ENCODE results near the gene G0S2. TPM values are rescaled to one million over a fixed set of nuclear protein-coding genes. Genes with fewer than 3 reads are reported as not detected.

The G0S2 gene
- total and polyA plus RNA-seq, 10 of the 15 experiments (the other 5 are each of a cell fraction or from before 2014, with no cell fraction given), result 0.07 to 0.51 (median 0.23) TPM

DNA sequence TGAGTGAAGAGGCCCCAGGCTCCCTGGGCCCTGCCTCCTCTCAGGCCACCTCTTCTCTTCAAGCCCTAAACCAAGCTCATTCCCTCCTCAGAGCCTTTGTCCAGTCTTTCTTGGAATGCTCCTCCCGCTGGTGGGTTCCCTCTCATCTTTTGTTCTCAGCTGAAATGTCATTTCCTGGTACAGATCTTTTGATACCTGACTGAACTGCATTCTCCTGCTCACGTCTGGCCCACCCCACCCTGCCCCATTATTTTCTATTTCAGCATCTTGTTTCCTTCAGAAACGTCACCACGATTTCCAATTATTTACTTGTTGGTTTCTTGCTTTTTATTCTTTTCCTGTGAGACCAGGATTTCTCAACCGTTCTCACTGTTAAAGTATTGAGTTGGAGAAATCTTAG is 39.4 kb upstream of the G0S2 start:
- Histone ChIP-seq H3K79me2 (ENCODE audit: control insufficient read depth, insufficient read depth, low read length) (no peaks in the 10 kb centered on the region), H2AFZ (ENCODE audit: control insufficient read depth, low read depth, low read length) (no peak overlapping the region), H3K4me1 (ENCODE audit: control insufficient read depth, insufficient read depth, low read length) (no peaks in the 10 kb centered on the region), H3K9ac (ENCODE audit: control insufficient read depth, insufficient read depth, low read length) (no peak overlapping the region), H4K20me1 (ENCODE audit: control insufficient read depth, insufficient read depth) (no peaks in the 10 kb centered on the region), H3K27me3 (replicated peaks in 1 of 2; ENCODE audit: control insufficient read depth in 2 of 2, insufficient read depth in 2 of 2, low read length in 1 of 2) (no peaks in the 10 kb centered on the region; a peak in 1 of 4 replicates), H3K36me3 (ENCODE audit: control insufficient read depth in 2 of 2, insufficient read depth in 2 of 2, low read length in 1 of 2) (no peaks in the 10 kb centered on the region), H3K4me2 (ENCODE audit: control insufficient read depth, insufficient read depth) (no peak overlapping the region), H3K4me3 (no peak overlapping the region), H3K9me3 (replicated peaks; ENCODE audit: control insufficient read depth, insufficient read depth, low read length) (no peaks in the 10 kb centered on the region), H3K27ac (ENCODE audit: control insufficient read depth, insufficient read depth) (no peak overlapping the region)
- TF ChIP-seq NR2C1 (IDR thresholded peaks at IDR 0.05), result no peak
- no peak for TF ChIP-seq BHLHE40 (IDR thresholded peaks at IDR 0.05; ENCODE audit: borderline replicate concordance in 1 of 2, low read depth in 2 of 2, low read length in 1 of 2)
- TF ChIP-seq, protein P1, sequence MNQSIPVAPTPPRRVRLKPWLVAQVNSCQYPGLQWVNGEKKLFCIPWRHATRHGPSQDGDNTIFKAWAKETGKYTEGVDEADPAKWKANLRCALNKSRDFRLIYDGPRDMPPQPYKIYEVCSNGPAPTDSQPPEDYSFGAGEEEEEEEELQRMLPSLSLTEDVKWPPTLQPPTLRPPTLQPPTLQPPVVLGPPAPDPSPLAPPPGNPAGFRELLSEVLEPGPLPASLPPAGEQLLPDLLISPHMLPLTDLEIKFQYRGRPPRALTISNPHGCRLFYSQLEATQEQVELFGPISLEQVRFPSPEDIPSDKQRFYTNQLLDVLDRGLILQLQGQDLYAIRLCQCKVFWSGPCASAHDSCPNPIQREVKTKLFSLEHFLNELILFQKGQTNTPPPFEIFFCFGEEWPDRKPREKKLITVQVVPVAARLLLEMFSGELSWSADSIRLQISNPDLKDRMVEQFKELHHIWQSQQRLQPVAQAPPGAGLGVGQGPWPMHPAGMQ (IDR thresholded peaks at IDR 0.05; ENCODE audit: borderline replicate concordance), result no peak
- TF ChIP-seq TCF3 (IDR thresholded peaks at IDR 0.05; ENCODE audit: borderline replicate concordance, insufficient read depth, low read depth, low read length), result no peak
- TF ChIP-seq MEF2A (IDR thresholded peaks at IDR 0.05; ENCODE audit: insufficient read depth, low read depth, low read length), result no peak
- TF ChIP-seq CHD4 (IDR thresholded peaks at IDR 0.05), result no peak
- TF ChIP-seq NRF1 (conservative IDR thresholded peaks at IDR 0.05; ENCODE audit: low read depth, low read length), result no peak
- no peak for TF ChIP-seq DPF2 (IDR thresholded peaks at IDR 0.05)
- no peak for TF ChIP-seq RB1 (IDR thresholded peaks at IDR 0.05; ENCODE audit: borderline replicate concordance)
- TF ChIP-seq, protein P2, sequence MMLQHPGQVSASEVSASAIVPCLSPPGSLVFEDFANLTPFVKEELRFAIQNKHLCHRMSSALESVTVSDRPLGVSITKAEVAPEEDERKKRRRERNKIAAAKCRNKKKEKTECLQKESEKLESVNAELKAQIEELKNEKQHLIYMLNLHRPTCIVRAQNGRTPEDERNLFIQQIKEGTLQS (IDR thresholded peaks at IDR 0.05; ENCODE audit: borderline replicate concordance, extremely low read depth, low read depth, low read length), result no peak
- WGBS (ENCODE audit: insufficient coverage, insufficient replicate concordance, low lambda C conversion rate, missing lambda C conversion rate), result 30% methylated on average over 5 of the region's 5 CpGs
- no peak for DNase-seq (ENCODE audit: low read depth, low spot score)
- in situ Hi-C loops (cut with MboI), result no loop called here
- BruUV-seq (replicated peaks), result no TSS peak
- RAD21 ChIA-PET (ENCODE audit: unreplicated experiment), result interaction anchor here (1.2 to 4.1 kb wide), 2 partner anchors 12 to 17 kb away, joined by 4 to 15 read pairs; partner anchors contain the start of gene LAMB3
- SMC1A ChIA-PET (ENCODE audit: uncharacterized antibody, unreplicated experiment), result interaction anchor here (1.0 to 1.8 kb wide), 3 partner anchors 17 to 56 kb away, joined by 3 read pairs; no protein-coding TSS in a partner anchor
- CTCF ChIA-PET, result interaction anchor here (0.9 to 1.8 kb wide), 4 partner anchors 9 to 112 kb away, joined by 3 to 5 read pairs (median 3); no protein-coding TSS in a partner anchor
- no peak for FAIRE-seq
- POLR2A ChIA-PET, result no interaction called here
- intact Hi-C loops (cut with micrococcal nuclease; ENCODE audit: unreplicated experiment), result no loop called here
- ATAC-seq, result no peak

Data from GM12878 (cell line).